ENCODE results near the gene LY6G6C. TPM values are rescaled to one million over a fixed set of nuclear protein-coding genes. Genes with fewer than 3 reads are reported as not detected.

The LY6G6C gene
- total RNA-seq, 4 donors from 2014 or later: 1.4 TPM; not detected in 3

DNA sequence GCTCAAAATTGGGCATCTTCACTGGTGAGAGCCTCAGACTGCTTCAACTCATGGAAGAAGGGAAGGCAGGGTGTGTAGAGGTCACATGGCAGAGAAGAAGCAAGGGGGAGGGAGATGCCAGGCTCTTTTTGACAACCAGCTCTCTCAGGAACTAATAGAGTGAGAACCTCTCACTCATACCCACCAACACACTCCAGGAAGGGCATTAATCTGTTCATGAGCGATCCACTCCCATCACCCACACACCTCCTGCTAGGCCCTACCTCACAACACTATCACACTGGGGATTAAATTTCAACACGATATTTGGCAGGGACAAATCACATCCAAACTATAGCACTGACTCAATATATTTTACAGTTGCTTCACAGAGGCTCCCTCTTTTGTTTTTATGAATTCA lies 20.3 kb upstream of the LY6G6C start:
- no peaks in the 10 kb centered on the region for H3K9me3 ChIP-seq
- H3K36me3 ChIP-seq: no peaks in the 10 kb centered on the region
- H3K4me1 ChIP-seq: peaks cover 0 to 11% of the 10 kb centered on the region in 2 donors
- no peak for TF ChIP-seq CTCF (IDR thresholded peaks at IDR 0.05)
- TF ChIP-seq POLR2A (IDR thresholded peaks at IDR 0.05): no peak
- H3K27me3 ChIP-seq: no peaks in the 10 kb centered on the region
- no peak overlapping the region for H3K4me3 ChIP-seq
- no peak for DNase-seq
- no peak overlapping the region for H3K27ac ChIP-seq
- intact Hi-C loops (cut with DNase I; ENCODE audit: low total_unique reads): no loop called here

- no peak for DNase-seq
- peak overlapping the region; percentile 60 to 85 for H3K4me3 ChIP-seq
- intact Hi-C loops (cut with DNase I; ENCODE audit: low total_unique reads): no loop called here
- peak overlapping the region; percentile 71 to 80 for H3K27ac ChIP-seq
- TF ChIP-seq CTCF (IDR thresholded peaks at IDR 0.05): no peak
- no peak for TF ChIP-seq POLR2A (IDR thresholded peaks at IDR 0.05)
- no peaks in the 10 kb centered on the region for H3K36me3 ChIP-seq
- no peaks in the 10 kb centered on the region for H3K27me3 ChIP-seq
- H3K9me3 ChIP-seq: no peaks in the 10 kb centered on the region
- H3K4me1 ChIP-seq: peaks cover 0 to 13% of the 10 kb centered on the region in 2 donors
Observed at GRCh38 chr6:31740397-31741223, 19.1 kb upstream of the LY6G6C start.

- Histone ChIP-seq H3K27ac (peak within 1 kb of the TSS; percentile 71 to 80), H3K27me3 (no peaks in the 10 kb centered on the region), H3K4me3 (peak within 1 kb of the TSS; percentile 60 to 85), H3K9me3 (no peaks in the 10 kb centered on the region), H3K36me3 (no peaks in the 10 kb centered on the region), H3K4me1 (peaks cover 0 to 14% of the 10 kb centered on the region in 2 donors)
- intact Hi-C loops (cut with DNase I; ENCODE audit: low total_unique reads): loop anchor here (10.0 kb wide), 1 partner anchor 55 kb away; the partner anchor contains the start of gene VARS1
- peak; percentile 99 for DNase-seq
- TF ChIP-seq CTCF (IDR thresholded peaks at IDR 0.05): no peak
- TF ChIP-seq POLR2A (IDR thresholded peaks at IDR 0.05): peak; percentile 66 to 72
Observed at GRCh38 chr6:31739639-31740396, 18.3 kb upstream of the LY6G6C start, which contains the start of gene MSH5. MSH5 (plus strand) TSS chr6:31740005; CDS start chr6:31740467, 462 bp downstream.

DNA sequence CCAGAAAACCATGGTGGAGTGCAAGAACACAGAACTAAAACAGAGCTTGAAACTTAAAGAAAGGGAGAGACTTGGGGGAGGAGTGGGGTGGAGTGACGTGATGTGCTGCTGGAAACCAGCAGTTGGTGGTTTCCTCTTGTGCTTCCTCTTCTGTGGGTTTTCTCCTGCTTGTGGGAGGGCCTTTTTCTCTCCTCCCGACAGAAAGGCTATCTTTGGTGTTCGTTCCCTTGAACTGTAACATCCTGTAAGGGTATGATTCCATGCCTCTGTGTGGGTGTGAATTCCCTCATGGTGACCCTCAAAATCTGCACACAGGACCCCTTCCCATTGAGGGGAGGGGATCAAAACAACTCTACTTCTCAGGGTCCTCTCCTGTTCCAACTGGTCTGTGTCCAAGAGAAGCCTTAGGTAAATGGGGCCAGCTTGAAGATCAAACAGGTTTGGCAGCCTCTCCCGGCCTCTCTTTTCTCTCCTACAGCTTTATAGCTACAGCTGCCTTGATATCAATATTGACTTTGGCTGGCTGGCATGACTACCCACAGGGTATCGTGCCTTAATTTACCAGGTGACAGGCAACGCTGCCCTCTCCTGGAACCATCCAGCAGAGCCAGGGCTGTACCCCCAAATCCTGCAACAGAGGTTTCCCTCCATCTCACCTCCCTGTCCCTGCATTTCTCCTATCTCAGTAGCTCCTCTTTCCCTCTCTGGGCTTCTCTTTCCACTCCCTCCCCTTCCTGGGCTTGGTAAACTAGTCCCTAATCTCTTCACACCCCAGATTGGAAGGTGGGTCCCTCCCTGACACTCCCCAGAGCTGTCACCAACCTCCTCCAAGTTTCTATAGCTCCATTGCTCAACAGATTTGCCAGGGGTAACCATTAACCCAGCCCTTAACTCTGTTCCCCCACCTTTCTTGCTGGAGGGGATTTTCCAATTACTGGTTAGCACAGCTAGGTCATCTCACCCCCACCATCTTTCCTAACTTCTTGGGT lies 16.7 kb upstream of the LY6G6C start:
- Histone ChIP-seq H3K36me3 (no peaks in the 10 kb centered on the region), H3K4me3 (no peak overlapping the region), H3K4me1 (peaks cover 0 to 29% of the 10 kb centered on the region in 2 donors), H3K27ac (peak overlapping the region; percentile 86 to 95), H3K9me3 (no peaks in the 10 kb centered on the region), H3K27me3 (no peaks in the 10 kb centered on the region)
- TF ChIP-seq POLR2A (IDR thresholded peaks at IDR 0.05) (peak; percentile 19 to 40), CTCF (IDR thresholded peaks at IDR 0.05) (no peak)
- intact Hi-C loops (cut with DNase I; ENCODE audit: low total_unique reads): loop anchor here (10.0 kb wide), 1 partner anchor 57 kb away; the partner anchor contains the start of gene VARS1
- DNase-seq: peak in 1 of 2 donors; percentile 52
